Activated naive CD4-positive, alpha-beta T cell treated with anti-CD3 and anti-CD28 coated beads, Interleukin-2, amount 50 U/mL, for 16 hours (primary cell): ENCODE data around the gene TCEANC.
"Not testable (repeated sequence)": the region's sequence is repeated elsewhere in the genome, so short reads cannot be mapped to it uniquely, and the experiment has no call there.

ENCODE experiments used
- DNase-seq: peaks from one replicate; pipeline ENCODE4 v3.0.0-alpha.2; 2020

The TCEANC gene

DNA sequence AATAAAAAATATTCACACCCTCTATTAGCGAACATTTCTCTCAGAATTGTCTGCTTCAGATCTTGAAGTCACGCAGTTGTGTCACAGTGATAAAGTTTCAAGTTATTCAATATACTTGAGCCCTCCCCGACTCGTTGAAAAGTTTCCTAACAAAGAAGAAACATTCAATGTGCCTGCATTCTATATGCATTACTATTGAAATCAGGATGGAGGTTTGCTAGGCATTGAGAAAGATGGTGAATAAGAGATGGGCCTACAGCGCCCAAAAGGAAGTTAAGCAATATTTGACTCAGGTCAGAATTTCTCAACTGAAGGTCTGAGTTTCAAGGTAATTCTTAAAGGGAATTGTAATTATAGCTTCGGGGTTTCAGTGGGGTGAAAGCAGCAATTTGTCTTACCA, 6.1 kb downstream of the TCEANC start:
- DNase-seq = no peak

DNA sequence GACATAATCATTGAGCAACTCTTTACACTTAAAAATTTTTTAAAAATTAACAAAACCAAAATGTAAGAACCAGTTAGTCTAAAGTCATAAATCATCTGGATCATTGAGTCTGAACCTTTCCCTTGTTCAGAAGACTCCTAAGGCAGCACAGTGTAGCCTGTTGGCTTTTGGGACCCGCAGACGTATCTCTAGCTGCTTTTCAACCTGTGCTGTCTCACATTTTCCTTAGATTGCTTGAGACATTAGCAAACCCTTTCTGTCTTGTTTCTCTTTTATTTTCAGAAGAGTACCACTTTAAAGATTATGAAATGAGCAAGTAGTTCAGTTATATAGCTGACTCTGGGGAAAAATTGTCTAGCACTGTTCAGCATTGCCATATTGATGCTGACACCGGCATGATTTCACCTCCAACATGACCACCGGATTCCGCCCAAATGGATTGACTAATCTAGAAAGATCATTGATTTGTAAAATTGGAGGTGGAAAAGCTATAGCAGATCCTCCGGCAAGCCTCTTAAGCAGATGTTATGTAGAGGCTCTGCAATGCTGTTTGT, 8.9 kb downstream of the TCEANC start:
- no peak for DNase-seq

DNA sequence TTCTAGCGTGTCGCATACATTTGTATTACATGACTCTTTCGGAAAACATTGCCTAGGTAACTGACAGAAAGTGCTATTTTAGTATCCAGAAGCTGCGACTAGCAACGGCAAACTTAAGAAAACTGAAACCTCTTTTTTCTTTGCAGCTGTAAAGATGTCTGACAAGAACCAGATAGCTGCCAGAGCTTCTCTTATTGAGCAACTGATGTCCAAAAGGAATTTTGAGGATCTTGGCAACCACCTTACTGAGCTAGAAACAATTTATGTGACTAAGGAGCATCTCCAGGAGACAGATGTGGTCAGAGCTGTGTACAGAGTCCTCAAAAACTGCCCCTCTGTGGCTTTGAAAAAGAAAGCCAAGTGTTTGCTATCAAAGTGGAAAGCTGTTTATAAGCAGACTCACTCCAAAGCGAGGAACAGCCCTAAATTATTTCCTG, 9.4 kb downstream of the TCEANC start:
- no peak for DNase-seq

DNA sequence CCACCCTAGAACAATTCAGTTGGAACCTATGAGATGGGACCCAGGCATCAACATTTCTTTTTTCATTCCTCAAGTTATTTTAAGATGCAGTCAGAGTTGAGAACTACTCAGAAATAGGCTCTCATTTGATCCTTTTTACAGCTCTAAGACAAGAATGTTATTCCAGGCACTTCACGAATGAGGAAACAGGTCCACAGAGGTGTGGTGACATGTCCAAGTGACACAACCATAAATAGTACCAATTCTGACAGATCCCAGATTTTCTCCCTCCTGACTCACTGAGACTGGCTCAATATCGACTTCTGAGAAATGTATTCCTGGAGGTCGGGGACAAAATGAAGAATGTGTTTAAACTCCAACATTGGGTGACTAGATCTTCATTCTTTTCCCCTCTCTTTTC, 11.1 kb downstream of the TCEANC start:
- DNase-seq = no peak

DNA sequence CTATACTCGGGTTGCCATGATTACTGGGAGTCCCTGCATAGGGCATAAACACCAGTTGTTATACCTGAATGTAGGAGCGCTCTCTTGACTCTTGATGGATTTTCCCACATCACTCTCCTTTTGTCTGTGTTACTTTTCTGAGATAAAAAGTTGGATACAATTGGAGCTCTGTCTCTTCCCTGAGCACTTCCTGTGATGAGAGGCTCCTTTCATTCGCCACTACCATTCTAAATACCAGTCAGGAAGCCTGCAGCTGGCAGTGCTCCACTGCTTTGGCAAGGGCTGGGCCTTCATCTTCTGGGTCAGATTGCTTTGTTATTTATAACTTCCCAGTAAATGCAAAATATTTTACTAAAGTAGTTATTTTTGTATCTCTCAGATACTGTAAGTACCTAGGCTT, 13.9 kb downstream of the TCEANC start:
- no peak for DNase-seq

DNA sequence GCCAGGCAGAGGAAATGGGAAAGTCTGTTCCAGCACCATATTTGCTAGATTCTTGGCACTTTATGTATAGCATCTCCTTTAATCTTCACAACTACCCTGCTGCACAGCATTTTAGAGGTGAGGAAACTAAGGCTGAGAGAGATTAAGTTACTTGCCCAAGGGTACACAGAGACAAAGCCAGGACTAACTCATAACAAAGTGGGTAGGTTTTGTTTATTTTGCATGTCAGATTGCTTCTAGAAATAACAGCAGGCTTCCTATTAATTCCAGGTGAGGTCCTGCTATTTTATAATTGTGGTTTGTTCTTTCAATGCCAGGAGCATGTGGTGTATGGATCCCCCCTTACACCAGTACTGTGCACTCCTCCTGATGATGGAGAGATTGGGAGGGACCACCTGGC, 15.0 kb downstream of the TCEANC start:
- DNase-seq = no peak

DNA sequence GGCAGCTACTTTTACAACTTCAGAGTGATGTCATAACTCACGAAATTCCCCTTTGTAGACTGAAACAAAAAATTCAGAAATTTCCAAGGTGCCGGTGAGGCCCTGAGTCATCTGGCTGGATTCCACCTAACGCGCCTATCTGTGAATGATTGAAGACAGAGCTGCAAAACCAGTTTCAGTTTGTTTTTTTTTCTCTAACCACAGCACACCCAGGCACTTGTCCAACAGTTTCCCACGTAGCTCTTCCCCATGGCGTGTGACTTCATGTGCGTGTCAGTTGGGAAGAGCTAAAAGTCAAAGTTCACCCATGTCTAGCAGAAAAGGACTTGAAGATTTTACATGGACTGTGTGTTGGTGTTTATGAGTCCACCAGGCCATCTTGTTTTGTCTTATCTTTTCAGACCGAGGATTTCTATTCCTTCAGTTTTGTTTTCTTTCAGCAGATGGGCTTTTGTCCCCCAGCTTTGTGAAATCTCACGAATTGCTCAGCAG, 16.4 kb downstream of the TCEANC start:
- DNase-seq = peak; percentile 65

DNA sequence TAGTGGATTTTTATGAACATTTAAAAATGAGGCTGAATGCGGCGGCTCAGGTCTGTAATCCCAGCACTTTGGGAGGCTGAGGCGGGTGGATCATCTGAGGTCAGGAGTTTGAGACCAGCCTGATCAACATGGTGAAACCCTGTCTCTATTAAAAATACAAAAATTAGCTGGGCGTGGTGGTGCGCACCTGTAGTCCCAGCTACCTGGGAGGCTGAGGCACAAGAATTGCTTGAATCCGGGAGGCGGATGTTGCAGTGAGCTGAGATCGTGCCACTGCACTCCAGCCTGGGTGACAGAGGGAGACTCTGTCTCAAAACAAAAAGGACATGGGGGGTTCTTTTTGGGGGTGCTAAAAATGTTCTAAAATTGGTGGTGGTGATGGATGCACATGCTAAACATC, 16.8 kb downstream of the TCEANC start:
- not testable (repeated sequence) for DNase-seq

DNA sequence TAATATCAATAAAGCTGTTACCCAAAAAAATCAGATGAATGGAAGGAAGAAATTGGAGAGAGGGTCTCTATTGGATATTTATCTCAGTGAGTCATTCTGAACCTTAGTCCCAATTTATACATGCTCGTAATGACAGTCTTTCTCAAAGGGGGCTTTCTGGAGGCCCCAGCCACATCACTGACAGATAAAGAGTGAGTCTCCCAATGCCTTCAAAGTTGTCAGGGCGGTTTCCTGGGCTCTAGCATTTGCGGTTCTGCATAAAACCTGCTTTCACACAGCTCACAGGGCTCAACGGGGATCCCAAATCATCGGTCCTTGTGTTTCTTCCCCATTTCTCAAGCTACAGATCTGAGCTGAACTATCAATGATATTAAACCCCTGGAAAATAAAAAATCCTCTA, 17.3 kb downstream of the TCEANC start:
- DNase-seq = no peak

DNA sequence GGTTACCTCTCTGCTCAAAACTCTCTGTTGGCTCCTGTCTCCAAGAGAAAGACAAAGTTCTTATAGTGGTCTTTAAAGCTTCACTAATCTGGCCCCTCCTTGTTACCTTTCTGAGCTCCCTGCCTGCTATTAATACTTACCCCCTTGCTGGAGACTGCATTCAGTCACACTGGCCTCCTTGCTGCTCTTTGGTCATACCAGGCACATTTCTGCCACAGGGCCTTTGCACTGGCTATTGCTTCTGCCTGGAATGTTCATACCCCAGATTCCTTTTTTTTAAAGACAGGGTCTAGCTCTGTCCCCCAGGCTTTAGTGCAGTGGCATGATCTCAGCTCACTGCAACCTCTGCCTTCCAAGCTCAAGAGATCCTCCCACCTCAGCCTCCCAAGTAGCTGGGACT, 20.1 kb downstream of the TCEANC start:
- DNase-seq = no peak

DNA sequence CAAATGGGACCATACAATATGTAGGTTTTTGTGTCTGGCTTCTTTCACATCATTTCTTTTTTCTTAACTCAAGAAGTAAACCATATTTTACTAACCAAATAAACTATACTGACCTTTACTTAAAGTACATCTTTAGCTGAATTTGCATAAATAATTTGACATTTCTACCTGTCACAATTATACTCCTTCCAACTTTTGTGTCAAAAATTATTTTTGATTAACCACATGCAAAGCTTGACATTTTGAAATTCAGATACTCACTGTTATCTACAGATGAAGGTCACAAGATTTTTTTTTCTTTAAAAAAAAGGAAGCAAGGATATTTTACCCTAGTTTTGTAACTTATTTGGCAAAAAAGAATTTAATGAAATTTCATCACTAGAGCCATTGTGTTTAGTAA, 23.9 kb downstream of the TCEANC start:
- DNase-seq = no peak

DNA sequence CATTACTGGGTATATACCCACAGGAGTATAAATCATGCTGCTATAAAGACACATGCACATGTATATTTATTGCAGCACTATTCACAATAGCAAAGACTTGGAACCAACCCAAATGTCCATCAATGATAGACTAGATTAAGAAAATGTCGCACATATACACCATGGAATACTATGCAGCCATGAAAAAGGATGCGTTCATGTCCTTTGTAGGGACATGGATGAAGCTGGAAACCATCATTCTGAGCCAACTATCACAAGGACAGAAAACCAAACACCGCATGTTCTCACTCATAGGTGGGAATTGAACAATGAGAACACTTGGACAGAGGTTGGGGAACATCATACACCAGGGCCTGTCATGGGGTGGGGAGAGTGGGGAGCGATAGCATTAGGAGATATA, 26.8 kb downstream of the TCEANC start:
- not testable (repeated sequence) for DNase-seq

DNA sequence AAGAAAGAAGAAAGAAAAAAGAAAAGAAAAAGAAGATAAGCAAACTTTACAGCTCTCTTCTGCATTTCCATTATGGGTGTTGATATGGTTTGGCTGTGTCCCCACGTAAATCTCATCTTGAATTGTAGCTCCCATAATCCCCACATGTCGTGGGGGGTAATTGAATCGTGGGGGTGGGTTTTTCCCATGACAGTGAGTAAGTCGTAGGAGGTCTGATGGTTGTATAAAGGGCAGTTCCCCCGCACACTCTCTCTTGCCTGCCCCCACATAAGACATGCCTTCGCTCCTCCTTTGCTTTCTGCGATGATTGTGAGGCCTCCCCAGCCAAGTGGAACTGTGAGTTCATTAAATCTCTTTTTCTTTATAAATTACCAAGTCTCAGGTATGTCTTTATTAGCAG, 28.7 kb downstream of the TCEANC start:
- no peak for DNase-seq

DNA sequence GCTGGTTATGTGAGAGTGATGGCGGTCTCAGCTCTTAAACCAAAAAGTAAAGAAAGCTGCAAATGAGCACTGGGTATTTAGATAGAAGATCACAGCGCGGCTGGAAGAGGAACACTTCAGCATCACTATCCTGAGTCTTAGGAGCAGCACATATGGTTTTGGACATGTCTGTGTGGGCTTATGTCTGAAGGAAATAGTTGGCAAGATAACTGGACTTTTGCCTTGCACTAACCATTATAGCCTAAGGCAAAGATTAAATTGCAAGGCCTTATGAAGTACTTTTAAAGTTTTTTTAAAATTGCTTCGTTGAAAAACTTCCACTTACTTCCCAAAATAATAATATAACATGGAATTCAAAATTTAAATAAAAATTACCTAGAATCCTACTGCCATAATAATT, 31.4 kb downstream of the TCEANC start:
- DNase-seq = no peak

DNA sequence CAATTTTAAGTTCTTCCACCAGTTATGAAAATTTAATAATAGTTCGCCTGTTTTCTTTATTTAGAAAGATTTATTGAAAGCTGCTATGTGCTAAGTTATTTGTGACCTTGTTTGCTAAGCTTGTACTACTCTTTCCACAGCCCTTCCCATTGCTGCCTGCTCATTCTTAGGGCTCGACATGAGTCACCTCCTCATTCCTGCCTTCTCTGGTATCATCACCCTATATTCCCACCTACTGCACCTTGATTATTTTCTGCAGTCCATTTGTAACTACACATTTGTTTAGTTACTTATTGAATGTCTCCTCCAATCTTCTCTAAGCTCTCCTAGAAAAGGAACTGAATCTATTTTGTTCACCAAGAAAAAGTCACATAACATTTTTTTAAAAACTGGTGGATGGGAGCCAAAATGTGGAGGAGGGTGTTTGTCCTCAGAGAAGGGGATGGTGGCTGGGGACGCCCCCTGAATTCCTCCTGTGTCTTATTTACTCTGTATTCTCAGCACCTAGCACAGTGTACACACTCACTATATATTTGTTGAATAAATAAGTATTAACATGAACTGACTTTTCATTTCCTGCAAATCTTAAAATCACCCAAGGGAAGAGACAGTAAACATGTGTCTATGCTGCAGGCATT, 32.3 kb downstream of the TCEANC start:
- no peak for DNase-seq

DNA sequence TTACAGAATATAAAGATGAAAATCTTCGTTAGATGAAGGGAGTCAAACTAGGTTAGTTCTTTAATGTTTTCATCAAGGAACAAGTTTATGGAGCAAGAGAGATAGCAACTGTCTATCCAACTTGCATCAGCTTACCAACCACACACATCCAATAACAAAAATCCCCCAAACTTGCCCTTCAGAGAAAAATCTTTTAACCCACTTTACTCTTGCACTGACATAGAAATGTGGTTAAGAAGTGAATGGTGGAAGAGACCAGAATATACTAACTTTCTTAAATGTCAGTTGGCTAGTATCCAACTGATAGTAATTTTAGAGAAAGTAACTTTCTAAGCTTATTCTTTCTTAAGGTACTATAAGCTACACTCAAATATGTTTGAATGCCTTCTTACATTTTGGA, 34.3 kb downstream of the TCEANC start:
- DNase-seq = no peak

DNA sequence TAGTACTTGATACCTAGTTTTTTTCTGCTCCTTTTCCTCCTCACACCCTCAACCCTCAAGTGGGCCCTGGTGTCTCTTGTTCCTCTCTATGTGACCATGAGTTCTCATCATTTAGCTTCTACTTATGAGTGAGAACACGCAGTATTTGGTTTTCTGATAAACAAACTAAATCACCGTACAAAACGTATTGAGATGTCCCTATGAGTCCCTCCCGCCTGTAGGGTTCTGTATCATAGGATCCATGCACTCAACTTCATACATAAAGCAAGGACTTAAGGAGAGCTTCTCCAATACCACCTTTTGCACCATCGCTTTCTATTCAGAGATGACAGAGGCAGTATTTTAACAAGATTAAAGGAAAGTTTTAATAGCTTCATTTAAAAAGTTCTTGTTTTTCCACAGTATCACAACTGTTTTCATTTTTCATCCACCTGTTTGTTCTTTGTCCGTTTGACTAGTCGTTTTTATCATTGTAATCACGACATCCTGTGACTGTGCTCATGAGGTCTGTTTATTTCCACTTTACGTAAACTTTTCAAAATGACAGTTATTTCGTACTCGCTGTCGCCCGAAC, 35.5 kb downstream of the TCEANC start:
- no peak for DNase-seq

DNA sequence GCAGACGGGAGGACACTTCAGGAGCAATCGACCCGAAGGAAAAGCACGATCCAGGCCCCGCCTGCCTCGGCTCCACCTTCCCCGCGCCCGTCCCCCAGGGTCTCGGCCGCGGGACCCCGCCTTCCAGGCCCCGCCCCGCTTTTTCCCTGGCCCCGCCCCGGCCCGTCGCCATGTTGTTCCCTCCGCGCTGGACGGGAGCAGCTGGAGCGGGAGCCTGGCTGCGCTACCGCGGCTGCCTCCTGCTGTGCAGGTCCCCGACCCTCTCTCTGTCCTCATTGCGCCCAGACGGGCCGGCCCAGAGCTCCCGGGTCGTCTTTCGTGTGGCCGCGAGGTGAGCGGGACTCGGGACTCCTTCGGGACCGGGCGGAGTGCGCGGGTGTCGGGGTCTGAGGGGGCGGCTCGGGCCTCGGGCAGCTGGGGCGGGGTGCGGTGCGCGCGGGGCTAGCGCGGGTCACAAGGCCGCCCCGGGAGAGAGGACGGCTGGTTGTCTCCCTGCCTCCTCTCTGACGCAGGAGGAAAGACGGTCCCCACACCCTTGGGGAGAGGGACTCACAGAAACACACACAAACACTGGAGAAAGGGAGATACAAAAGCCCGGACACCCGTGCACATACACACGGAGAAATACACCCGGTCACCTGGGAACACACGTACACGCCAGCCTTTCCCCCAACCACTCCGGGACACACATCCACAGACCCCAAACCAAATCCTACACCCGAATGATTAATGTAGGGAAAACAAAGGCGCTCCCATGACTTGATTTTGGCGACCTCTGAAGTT, 36.2 kb downstream of the TCEANC start, which contains the start of gene RAB9A:
Gene RAB9A, plus strand, starts transcription at position 171 of the 783 bp plus-strand sequence. CDS start 19,619 bp downstream, outside the sequence.
- DNase-seq = peak; percentile 82

DNA sequence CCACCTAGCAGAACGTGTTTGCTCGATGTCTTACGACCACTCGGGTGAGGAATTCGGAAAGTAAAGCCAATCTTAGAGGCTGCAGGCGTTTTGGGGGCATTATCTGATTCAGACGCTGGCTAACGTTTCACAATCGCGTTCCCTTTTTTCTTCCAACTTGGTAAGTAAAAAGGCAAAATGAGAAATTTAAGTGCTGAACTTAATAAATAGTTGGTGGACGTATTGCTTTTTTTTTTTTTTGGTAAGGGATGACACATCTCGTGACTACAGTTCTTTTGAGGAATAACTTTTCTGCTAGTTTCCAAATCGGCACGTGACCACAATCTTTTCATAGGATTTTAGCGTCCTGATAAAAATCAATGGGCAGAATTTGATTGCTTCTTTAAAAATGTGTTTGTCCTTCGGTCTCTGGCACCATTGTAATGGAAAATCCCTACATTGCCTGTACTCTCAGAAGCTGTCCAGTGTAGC, 36.8 kb downstream of the TCEANC start:
- no peak for DNase-seq

DNA sequence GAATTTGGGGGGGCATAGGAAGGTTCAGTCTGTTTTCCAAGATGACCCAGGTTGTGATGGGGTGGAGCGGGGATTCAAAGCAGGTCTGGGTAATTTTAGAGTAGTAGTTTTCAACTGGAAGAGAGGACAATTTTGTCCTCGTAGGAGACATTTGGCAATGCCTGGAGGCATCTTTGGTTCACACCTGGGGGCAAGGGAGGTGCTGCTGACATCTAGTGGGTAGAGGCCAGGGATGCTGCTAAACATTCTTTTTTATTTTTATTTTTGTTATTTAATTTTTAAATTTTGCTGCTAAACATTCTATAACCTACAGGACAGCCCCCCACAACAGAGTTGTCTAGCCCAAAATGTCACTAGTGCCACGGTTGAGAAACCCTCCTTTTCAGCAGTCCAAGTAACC, 37.9 kb downstream of the TCEANC start:
- no peak for DNase-seq

DNA sequence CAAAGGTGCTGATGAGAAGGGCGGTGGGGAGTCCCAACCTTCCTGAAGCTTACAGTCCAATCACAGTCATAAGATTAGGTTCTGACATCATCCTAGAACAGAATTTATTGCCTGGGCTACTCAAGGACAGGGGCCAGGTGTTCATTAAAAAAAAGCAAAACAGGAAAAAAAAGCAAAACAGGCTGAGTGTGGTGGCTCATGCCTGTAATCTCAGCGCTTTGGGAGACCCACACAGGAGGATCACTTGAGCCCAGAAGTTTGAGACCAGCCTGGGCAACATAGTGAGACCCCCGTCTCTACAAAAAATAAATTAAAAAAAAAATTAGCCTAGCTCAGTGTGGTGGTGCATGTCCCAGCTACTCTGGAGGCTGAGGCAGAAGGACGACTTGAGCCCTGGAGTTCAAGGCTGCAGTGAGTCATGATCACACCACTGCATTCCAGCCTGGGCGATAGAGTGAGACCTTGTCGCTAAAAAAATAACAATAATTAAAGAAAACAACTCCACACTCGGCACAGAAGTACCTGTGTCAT, 39.0 kb downstream of the TCEANC start:
- no peak for DNase-seq

DNA sequence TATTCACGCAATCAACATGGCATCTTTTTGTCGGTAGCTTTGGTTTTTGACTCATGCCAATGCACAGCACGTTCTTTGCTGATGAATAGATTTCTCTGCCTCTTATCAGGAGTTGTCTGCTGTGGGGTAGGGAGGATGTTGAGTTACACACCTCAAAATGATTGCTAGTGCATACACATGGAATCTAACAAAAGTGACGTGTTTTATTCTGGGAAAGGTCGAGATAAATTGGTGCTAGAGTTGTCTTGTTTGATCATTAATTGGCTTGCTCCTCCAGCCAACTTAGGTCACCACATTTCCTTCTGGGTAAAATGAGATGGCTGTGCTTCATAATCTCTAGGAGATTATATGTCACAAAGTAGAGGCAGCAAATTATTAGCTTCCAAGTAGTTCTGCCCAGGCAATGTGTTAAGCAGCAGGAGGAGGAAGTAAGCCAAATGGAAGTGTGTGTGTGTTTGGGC, 39.9 kb downstream of the TCEANC start:
- DNase-seq = no peak

DNA sequence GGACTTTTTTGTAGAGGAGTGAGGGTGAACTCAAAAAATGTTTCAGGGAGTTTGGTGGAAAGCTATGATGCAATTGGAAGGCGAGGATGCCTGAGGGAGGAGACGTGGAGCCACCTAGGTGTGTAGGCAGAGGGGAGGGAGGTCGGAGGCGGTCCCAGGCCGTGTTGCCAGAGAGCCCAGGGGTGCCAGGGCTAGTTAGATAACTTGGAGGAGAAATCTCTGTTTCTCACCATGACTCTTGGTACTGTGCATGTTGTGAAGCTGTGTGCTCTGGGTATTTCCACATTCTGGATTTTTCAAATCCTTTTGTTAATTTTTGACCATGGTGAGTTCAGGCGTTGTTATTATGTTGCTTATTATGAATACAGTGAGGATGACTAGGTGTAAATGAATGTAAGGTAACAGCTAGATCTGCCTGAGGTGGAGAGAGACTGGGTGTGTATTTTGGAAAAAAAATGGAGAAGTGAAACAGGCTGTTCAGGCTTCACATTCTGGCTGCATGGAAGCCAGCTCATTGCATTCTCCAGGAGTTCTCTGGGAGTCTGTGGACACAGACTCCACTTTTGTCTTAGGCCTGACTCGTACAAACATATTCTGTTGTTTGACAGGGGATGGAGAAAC, 40.5 kb downstream of the TCEANC start:
- no peak for DNase-seq
